Esophagus (tissue), 2 donors: Measurements from ENCODE around the gene VWA5B1. TPM values are rescaled to one million over a fixed set of nuclear protein-coding genes. Genes with fewer than 3 reads are reported as not detected.

Experiments used
- H3K27ac ChIP-seq, 2 donors: one replicate each; pipeline ENCODE4 v1.5.1; 2013; ENCODE audit warnings: low read depth in 2 of 2, mild to moderate bottlenecking in 2 of 2, inconsistent platforms in 1 of 2, low read length in 1 of 2, moderate library complexity in 1 of 2
- H3K27me3 ChIP-seq, 2 donors: one replicate each; pipeline ENCODE4 v1.6.1; 2013; ENCODE audit warnings: low read length in 2 of 2, control low read depth in 1 of 2, mild to moderate bottlenecking in 1 of 2; ENCODE audit not compliant: insufficient read depth in 2 of 2, control insufficient read depth in 1 of 2
- H3K36me3 ChIP-seq, 2 donors: one replicate each; pipeline ENCODE4 v1.6.1; 2013; ENCODE audit warnings: low read length in 1 of 2; ENCODE audit not compliant: control insufficient read depth in 2 of 2, insufficient read depth in 2 of 2
- H3K4me1 ChIP-seq, 2 donors: one replicate each; pipeline ENCODE4 v1.6.1; 2013; ENCODE audit warnings: low read length in 1 of 2; ENCODE audit not compliant: control insufficient read depth in 2 of 2, insufficient read depth in 2 of 2
- H3K4me3 ChIP-seq, 2 donors: one replicate each; pipeline ENCODE4 v1.5.1; 2013; ENCODE audit warnings: low read length in 2 of 2, mild to moderate bottlenecking in 2 of 2, low read depth in 1 of 2, moderate library complexity in 1 of 2
- H3K9me3 ChIP-seq, 2 donors: one replicate each; pipeline ENCODE4 v1.6.1; 2013; ENCODE audit warnings: mild to moderate bottlenecking in 2 of 2, low read depth in 1 of 2, low read length in 1 of 2, moderate library complexity in 1 of 2; ENCODE audit not compliant: control insufficient read depth in 2 of 2, insufficient read depth in 1 of 2
- WGBS, 2 donors: extraction: QIAGEN DNeasy Blood & Tissue Kit; methylation state at CpG; one replicate each; pipeline ENCODE4 v1.1.7; 2013; 5-methylcytosine and 5-hydroxymethylcytosine counted together
- polyA plus RNA-seq, 2 donors: library from polyadenylated mRNA; stranded (reverse); fragments of 200-250 nt; gene quantifications; one replicate each; pipeline ENCODE4 v1.2.3, GENCODE V29; 2013
- donor health status: healthy with polysubstance abuse.
- donor health status: Bipolar disorder and iron deficiency.

VWA5B1 gene
- polyA plus RNA-seq, 2 donors = not detected

GRCh38 chr1:20298626-20299025 lies 8.0 kb downstream of the VWA5B1 start:
- no peaks in the 10 kb centered on the region for H3K36me3 ChIP-seq
- no peaks in the 10 kb centered on the region for H3K27me3 ChIP-seq
- H3K27ac ChIP-seq = no peak overlapping the region
- no peaks in the 10 kb centered on the region for H3K4me1 ChIP-seq
- no peaks in the 10 kb centered on the region for H3K9me3 ChIP-seq
- no peak overlapping the region for H3K4me3 ChIP-seq
- 68 to 71% methylated on average over 3 of the region's 3 CpGs for WGBS, 2 donors

- Histone ChIP-seq H3K9me3 (no peaks in the 10 kb centered on the region), H3K4me1 (no peaks in the 10 kb centered on the region), H3K36me3 (no peaks in the 10 kb centered on the region), H3K4me3 (no peak overlapping the region), H3K27ac (no peak overlapping the region), H3K27me3 (no peaks in the 10 kb centered on the region)
- 62 to 64% methylated on average over 13 of the region's 13 CpGs for WGBS, 2 donors
Measured at GRCh38 chr1:20301463-20302107, 10.9 kb downstream of the VWA5B1 start.

DNA sequence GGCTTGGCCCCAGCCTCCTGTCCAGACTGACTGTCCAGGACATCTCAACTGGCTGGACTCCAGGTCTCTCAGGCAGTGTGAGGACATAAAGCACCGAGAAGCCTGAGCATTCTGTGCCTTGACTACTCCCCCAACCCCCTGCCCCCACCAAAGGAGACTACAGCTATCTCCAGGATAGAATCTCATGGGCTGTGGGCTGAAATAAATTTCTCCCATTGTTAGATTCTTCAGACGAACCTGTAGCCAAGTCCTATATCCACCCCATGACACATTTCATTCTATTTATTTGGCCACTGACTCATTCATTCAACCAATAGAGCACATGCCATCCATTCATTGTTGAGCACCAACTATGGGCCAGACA lies 11.4 kb downstream of the VWA5B1 start:
- WGBS, 2 donors = 37 to 42% methylated on average over 2 of the region's 2 CpGs
- Histone ChIP-seq H3K4me1 (no peaks in the 10 kb centered on the region), H3K4me3 (no peak overlapping the region), H3K9me3 (no peaks in the 10 kb centered on the region), H3K27ac (no peak overlapping the region), H3K27me3 (no peaks in the 10 kb centered on the region), H3K36me3 (no peaks in the 10 kb centered on the region)

GRCh38 chr1:20307026-20307425 lies 16.4 kb downstream of the VWA5B1 start:
- H3K27ac ChIP-seq = no peak overlapping the region

DNA sequence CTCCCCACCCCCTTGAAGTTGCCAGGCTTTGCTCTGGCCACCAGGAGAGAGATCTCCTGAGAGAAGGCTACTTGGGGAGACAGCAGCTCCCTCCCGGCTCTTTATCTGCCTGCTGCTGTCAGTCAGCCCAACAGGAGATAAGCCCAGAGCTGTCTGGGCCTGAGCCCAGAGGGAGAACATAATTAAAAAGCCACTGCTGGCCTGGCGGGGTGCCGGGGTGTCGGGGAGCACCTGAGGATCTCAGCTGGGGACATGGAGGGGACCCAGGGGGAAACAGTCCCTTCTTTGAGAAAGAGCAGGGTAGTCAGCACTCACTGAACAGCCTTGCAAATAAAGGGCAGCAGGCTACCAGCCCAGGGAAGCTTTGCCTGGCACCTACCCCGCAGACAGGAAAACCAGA lies 17.9 kb downstream of the VWA5B1 start:
- H3K27me3 ChIP-seq = no peaks in the 10 kb centered on the region
- H3K36me3 ChIP-seq = no peaks in the 10 kb centered on the region
- H3K4me3 ChIP-seq = no peak overlapping the region
- WGBS, 2 donors = 51 to 57% methylated on average over 5 of the region's 5 CpGs
- H3K9me3 ChIP-seq = no peaks in the 10 kb centered on the region
- no peak overlapping the region for H3K27ac ChIP-seq
- H3K4me1 ChIP-seq = no peaks in the 10 kb centered on the region

More at GRCh38 chr1:20307026-20307425, 16.4 kb downstream of the VWA5B1 start:
- Histone ChIP-seq H3K27me3 (no peaks in the 10 kb centered on the region), H3K36me3 (no peaks in the 10 kb centered on the region), H3K9me3 (no peaks in the 10 kb centered on the region), H3K4me3 (no peak overlapping the region), H3K4me1 (no peaks in the 10 kb centered on the region)
- 77 to 91% methylated on average over 7 of the region's 7 CpGs for WGBS, 2 donors

- 79 to 81% methylated on average over 5 of the region's 5 CpGs for whole genome bisulfite sequencing, 2 donors
- H3K27ac ChIP-seq = no peak overlapping the region
- no peaks in the 10 kb centered on the region for H3K36me3 ChIP-seq
Measured at GRCh38 chr1:20311289-20311688, 20.6 kb downstream of the VWA5B1 start.

DNA sequence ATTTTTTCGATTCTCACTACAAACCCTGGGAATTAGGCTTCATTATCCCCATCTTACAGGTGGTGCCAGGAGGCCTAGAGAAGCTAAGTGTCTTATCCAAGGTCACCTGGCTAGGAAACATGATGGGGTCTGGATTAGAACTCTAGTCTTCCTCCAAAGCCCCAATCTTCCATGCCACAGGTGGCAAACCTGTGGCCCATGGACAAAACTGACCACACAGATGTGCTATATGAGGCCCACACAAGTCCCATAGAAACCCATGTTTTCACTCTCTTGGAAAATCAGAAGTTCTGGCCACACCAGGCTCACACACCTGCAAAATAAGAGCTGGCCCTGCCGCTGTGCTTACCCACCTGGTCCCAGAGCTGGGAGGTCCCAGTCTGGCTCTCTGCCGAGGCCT lies 21.6 kb downstream of the VWA5B1 start:
- 89 to 91% methylated on average over 3 of the region's 3 CpGs for WGBS, 2 donors
- H3K9me3 ChIP-seq = no peaks in the 10 kb centered on the region
- H3K4me3 ChIP-seq = no peak overlapping the region
- peaks cover 0 to 3% of the 10 kb centered on the region in 2 donors for H3K4me1 ChIP-seq
- H3K36me3 ChIP-seq = no peaks in the 10 kb centered on the region
- no peaks in the 10 kb centered on the region for H3K27me3 ChIP-seq
- no peak overlapping the region for H3K27ac ChIP-seq

More at GRCh38 chr1:20311289-20311688, 20.6 kb downstream of the VWA5B1 start:
- no peaks in the 10 kb centered on the region for H3K9me3 ChIP-seq
- peaks cover 0 to 3% of the 10 kb centered on the region in 2 donors for H3K4me1 ChIP-seq
- H3K27me3 ChIP-seq = no peaks in the 10 kb centered on the region
- H3K4me3 ChIP-seq = no peak overlapping the region

GRCh38 chr1:20312818-20313217 lies 22.1 kb downstream of the VWA5B1 start:
- H3K36me3 ChIP-seq = no peaks in the 10 kb centered on the region
- no peak overlapping the region for H3K27ac ChIP-seq
- H3K27me3 ChIP-seq = no peaks in the 10 kb centered on the region
- 92 to 93% methylated on average over 12 of the region's 12 CpGs for WGBS, 2 donors
- H3K4me3 ChIP-seq = no peak overlapping the region
- H3K4me1 ChIP-seq = peaks cover 0 to 3% of the 10 kb centered on the region in 2 donors
- H3K9me3 ChIP-seq = no peaks in the 10 kb centered on the region

DNA sequence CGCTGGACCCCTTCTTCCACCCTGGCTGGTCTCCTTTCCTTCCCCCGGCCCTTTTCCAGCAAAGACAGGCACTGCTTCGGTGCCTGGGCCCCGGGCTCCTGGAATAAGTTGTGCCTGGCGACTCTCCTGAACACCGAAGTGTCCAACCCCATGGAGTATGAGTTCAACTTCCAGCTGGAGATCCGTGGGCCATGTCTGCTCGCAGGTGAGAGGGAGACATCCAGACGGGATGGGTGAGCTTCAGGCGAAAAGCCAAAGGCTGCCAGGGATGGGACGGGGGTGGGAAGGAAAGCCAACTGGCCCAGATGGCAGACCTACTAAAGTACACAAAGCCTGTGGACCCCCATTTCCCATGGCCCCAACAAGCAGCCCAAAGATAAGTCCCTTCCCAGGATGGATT lies 26.8 kb downstream of the VWA5B1 start:
- Histone ChIP-seq H3K4me1 (peaks cover 0 to 3% of the 10 kb centered on the region in 2 donors), H3K27ac (no peak overlapping the region), H3K4me3 (no peak overlapping the region), H3K36me3 (no peaks in the 10 kb centered on the region), H3K9me3 (no peaks in the 10 kb centered on the region), H3K27me3 (no peaks in the 10 kb centered on the region)
- 85 to 87% methylated on average over 11 of the region's 11 CpGs for WGBS, 2 donors

GRCh38 chr1:20318521-20318920 lies 27.8 kb downstream of the VWA5B1 start:
- no peaks in the 10 kb centered on the region for H3K27me3 ChIP-seq
- H3K27ac ChIP-seq = no peak overlapping the region
- no peaks in the 10 kb centered on the region for H3K9me3 ChIP-seq
- no peak overlapping the region for H3K4me3 ChIP-seq
- WGBS, 2 donors = 84 to 89% methylated on average over 14 of the region's 14 CpGs
- H3K4me1 ChIP-seq = peaks cover 0 to 3% of the 10 kb centered on the region in 2 donors
- H3K36me3 ChIP-seq = no peaks in the 10 kb centered on the region
